Forelimb muscle (tissue), 1 donor: ENCODE data around the gene CACHD1. TPM values are rescaled to one million over a fixed set of nuclear protein-coding genes. Genes with fewer than 3 reads are reported as not detected.
"Not testable (repeated sequence)": the region's sequence is repeated elsewhere in the genome, so short reads cannot be mapped to it uniquely, and the experiment has no call there.

Source experiments
- DNase-seq: peaks from one replicate; pipeline ENCODE4 v3.0.0-alpha.2; 2013; ENCODE audit warnings: low read depth
- polyA plus RNA-seq: library from polyadenylated mRNA; unstranded; fragments of 120-200 nt; gene quantifications from one replicate; pipeline ENCODE4 v1.2.1, GENCODE V29; 2013; ENCODE audit not compliant: insufficient read length

Gene CACHD1
- polyA plus RNA-seq, 1 donor = 10.6 TPM

GRCh38 chr1:64696879-64697278, 226.9 kb downstream of the CACHD1 start:
- DNase-seq = no peak

GRCh38 chr1:64699327-64699726, 229.4 kb downstream of the CACHD1 start:
- no peak for DNase-seq

- no peak for DNase-seq
Observed at GRCh38 chr1:64701071-64701470, 231.1 kb downstream of the CACHD1 start.

- no peak for DNase-seq
Observed at GRCh38 chr1:64701886-64702285, 232.0 kb downstream of the CACHD1 start.

GRCh38 chr1:64702670-64703069, 232.7 kb downstream of the CACHD1 start:
- DNase-seq = not testable (repeated sequence)

GRCh38 chr1:64703600-64703999, 233.7 kb downstream of the CACHD1 start:
- no peak for DNase-seq

- no peak for DNase-seq
Observed at GRCh38 chr1:64705591-64705990, 235.7 kb downstream of the CACHD1 start.

- DNase-seq = no peak
Observed at GRCh38 chr1:64711266-64711665, 241.3 kb downstream of the CACHD1 start.

- no peak for DNase-seq
Observed at GRCh38 chr1:64712049-64712448, 242.1 kb downstream of the CACHD1 start.

GRCh38 chr1:64715186-64715585, 245.3 kb downstream of the CACHD1 start:
- DNase-seq = no peak

GRCh38 chr1:64721135-64721534, 251.2 kb downstream of the CACHD1 start:
- DNase-seq = no peak

GRCh38 chr1:64721576-64722145, 251.7 kb downstream of the CACHD1 start:
- DNase-seq = no peak

GRCh38 chr1:64727861-64728260, 257.9 kb downstream of the CACHD1 start:
- no peak for DNase-seq

- DNase-seq = no peak
Observed at GRCh38 chr1:64733581-64734286, 263.8 kb downstream of the CACHD1 start.

- DNase-seq = no peak
Observed at GRCh38 chr1:64734287-64734652, 264.3 kb downstream of the CACHD1 start.

- not testable (repeated sequence) for DNase-seq
Observed at GRCh38 chr1:64740687-64741086, 270.8 kb downstream of the CACHD1 start.
